ENCODE data around the gene FA2H.
"Not testable (repeated sequence)": the region's sequence is repeated elsewhere in the genome, so short reads cannot be mapped to it uniquely, and the experiment has no call there.

FA2H gene

DNA sequence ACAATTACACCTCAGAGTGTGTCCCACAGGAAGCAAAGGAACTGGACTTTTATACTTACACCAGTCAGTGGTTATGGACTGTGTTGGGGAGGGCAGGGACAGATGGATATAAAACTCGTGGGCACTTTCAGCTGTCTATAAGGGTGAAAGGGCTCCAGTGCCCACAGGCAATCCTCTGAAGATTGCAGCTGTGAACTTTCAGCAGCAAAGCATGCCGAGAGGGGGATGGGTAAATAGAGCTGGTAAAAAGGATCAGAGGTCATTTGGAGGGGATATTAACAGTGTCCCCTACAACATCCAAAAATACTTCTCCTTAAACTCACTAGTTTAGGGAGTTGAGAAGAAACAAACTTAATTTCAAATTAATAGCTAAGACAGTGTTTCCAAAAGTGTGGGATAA is 94.6 kb downstream of the FA2H start:
- DNase-seq = no peak
- ATAC-seq (replicated peaks) = no peak
- no peaks in the 10 kb centered on the region for H3K27me3 Mint-ChIP-seq
- no peak overlapping the region for H3K27ac Mint-ChIP-seq
- H3K36me3 Mint-ChIP-seq = peaks cover 8 to 14% of the 10 kb centered on the region in 2 donors
- peaks cover 10 to 18% of the 10 kb centered on the region in 2 donors for H3K4me1 Mint-ChIP-seq
- H3K9me3 Mint-ChIP-seq = no peaks in the 10 kb centered on the region
- H3K4me3 Mint-ChIP-seq = no peak overlapping the region

DNA sequence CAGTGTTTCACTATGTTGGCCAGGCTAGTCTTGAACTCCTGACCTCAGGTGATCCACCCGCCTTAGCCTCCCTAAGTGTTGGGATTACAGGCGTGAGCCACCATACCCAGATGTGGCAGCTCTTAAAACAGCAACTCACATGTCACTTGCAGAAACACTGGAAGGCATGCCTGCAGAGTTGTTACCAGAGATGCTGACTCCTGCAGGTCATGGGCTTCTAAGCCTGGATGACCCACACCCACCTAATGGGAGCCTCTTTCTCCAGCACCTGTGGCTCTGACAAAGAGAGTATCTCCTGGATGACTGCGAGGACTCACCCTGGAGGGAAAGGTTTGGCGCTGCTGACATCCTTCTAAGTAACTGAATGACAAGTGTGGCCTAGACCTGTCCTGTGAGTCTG is 96.8 kb downstream of the FA2H start:
- Mint-ChIP-seq H3K36me3 (peaks cover 8 to 18% of the 10 kb centered on the region in 2 donors), H3K9me3 (no peaks in the 10 kb centered on the region), H3K27me3 (no peaks in the 10 kb centered on the region), H3K4me1 (peaks cover 3% of the 10 kb centered on the region in 2 donors), H3K27ac (peak overlapping the region; percentile 59), H3K4me3 (no peak overlapping the region)
- DNase-seq (no peak), ATAC-seq (replicated peaks) (no peak)

DNA sequence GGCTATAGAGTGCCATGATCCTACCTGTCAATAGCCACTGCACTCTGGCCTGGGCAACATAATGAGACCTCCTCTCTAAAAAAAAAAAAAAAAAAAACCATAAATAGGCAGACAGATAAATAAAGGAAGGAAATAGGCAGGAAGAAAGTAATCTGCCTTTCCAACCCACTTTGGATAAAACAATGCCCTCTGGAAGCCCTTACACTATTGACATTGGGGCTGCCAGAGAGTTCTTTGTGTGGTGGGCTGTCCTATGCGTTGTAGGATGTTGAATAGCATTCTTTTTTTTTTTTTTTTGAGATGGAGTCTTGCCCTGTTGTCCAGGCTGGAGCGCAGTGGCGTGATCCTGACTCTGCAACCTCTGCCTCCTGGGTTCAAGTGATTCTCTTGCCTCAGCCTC is 100.7 kb downstream of the FA2H start:
- H3K4me1 Mint-ChIP-seq = no peaks in the 10 kb centered on the region
- ATAC-seq (replicated peaks) (no peak), DNase-seq (no peak)
- H3K27ac Mint-ChIP-seq = no peak overlapping the region
- no peaks in the 10 kb centered on the region for H3K9me3 Mint-ChIP-seq
- peaks cover 2 to 11% of the 10 kb centered on the region in 2 donors for H3K36me3 Mint-ChIP-seq
- H3K27me3 Mint-ChIP-seq = no peaks in the 10 kb centered on the region
- no peak overlapping the region for H3K4me3 Mint-ChIP-seq

DNA sequence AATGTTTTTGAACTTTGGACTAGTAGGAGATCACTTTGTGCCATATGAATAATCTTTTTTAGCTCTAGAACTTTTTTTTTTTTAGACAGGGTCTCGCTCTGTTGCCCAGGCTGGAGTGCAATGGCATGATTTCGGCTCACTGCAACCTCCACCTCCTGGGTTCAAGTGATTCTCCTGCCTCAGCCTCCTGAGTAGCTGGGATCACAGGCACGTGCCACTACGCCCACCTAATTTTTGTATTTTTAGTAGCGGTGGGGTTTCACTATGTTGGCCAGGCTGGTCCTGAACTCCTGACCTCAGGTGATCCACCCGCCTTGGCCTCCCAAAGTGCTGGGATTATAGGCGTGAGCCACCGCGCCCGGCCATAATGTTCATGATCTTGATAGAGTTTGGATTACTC is 105.7 kb downstream of the FA2H start:
- H3K27me3 Mint-ChIP-seq; H3K4me3 Mint-ChIP-seq; ATAC-seq (replicated peaks); H3K27ac Mint-ChIP-seq; DNase-seq; H3K9me3 Mint-ChIP-seq: not testable (repeated sequence)
- H3K36me3 Mint-ChIP-seq = peaks cover 9 to 20% of the 10 kb centered on the region in 2 donors
- peaks cover 11 to 18% of the 10 kb centered on the region in 2 donors for H3K4me1 Mint-ChIP-seq

DNA sequence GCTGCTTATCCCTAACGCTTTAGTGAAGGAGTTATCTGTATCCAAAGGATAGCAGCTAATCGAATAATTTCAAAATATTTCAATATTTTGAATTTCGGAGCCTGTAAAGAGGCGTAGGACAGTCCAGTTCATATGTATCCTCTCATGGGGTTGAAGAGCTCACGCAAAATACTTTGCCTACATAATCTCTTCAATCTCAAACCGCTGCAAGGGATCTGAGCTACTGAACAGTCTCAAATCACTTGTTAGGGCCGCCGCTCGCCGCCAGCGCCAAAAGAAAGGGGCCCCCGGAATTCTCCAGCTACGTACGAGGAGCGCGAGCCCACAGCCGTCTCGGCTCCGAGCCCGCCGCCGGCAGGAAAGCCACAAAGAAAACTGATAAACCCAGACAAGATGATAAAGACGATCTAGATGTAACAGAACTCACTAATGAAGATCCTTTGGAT is 107.3 kb downstream of the FA2H start:
- H3K4me3 Mint-ChIP-seq = peak overlapping the region; percentile 86 to 92
- peak in 1 of 2 donors; percentile 5 for ATAC-seq (replicated peaks)
- peaks cover 18 to 30% of the 10 kb centered on the region in 2 donors for H3K36me3 Mint-ChIP-seq
- DNase-seq = no peak
- H3K9me3 Mint-ChIP-seq = no peaks in the 10 kb centered on the region
- H3K4me1 Mint-ChIP-seq = peaks cover 19 to 31% of the 10 kb centered on the region in 2 donors
- peak overlapping the region; percentile 98 for H3K27ac Mint-ChIP-seq
- no peaks in the 10 kb centered on the region for H3K27me3 Mint-ChIP-seq

DNA sequence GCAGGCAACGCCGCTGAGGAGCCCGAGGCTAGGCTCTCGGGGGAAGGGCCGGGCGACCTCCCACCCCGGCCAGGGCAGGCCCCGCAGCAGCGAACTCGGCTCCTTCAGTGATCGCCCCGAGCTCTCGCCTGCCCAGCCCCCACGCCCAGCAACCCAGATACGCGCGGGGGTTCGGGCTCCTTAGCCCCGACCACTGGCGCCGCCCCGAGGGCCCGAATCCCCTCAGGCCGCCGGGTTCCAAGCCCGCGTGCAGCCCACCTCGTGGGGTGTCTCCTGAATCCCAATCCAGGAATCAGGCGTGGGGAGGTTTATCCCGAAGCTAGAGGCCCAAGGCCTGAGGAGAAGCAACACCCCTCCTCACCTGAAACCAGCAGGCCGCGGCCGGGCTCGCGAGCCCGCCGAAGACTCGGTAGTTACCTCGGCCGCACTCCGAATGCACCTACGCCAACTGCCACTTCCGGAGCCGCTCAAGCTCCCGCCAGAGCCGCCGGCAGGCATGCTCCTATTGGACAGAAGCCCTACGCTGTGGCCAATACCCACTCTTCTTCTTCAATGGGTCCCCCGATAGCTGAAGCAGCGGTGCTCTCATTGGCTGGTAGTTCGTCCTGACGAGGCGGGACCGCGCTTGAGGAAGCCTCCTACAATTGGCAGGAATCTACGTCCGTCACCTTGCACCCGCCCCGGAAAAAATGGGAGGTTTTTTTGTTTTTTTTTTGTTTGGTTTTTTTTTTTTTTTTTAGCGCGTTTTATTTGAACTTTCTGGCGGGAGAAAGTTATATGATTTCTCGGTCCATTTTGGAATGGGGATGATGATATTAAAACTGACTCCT is 108.0 kb downstream of the FA2H start, which contains the start of gene RFWD3:
RFWD3 (minus strand) TSS at position 453 of the 830 bp plus-strand sequence. CDS start 5,428 bp downstream, outside the sequence.
- ATAC-seq (replicated peaks) (peak; percentile 100), DNase-seq (peak; percentile 96)
- peaks cover 20 to 32% of the 10 kb centered on the region in 2 donors for H3K36me3 Mint-ChIP-seq
- no peaks in the 10 kb centered on the region for H3K27me3 Mint-ChIP-seq
- peak within 1 kb of the TSS; percentile 86 to 92 for H3K4me3 Mint-ChIP-seq
- H3K4me1 Mint-ChIP-seq = peaks cover 19 to 34% of the 10 kb centered on the region in 2 donors
- peak within 1 kb of the TSS; percentile 98 for H3K27ac Mint-ChIP-seq
- no peaks in the 10 kb centered on the region for H3K9me3 Mint-ChIP-seq

DNA sequence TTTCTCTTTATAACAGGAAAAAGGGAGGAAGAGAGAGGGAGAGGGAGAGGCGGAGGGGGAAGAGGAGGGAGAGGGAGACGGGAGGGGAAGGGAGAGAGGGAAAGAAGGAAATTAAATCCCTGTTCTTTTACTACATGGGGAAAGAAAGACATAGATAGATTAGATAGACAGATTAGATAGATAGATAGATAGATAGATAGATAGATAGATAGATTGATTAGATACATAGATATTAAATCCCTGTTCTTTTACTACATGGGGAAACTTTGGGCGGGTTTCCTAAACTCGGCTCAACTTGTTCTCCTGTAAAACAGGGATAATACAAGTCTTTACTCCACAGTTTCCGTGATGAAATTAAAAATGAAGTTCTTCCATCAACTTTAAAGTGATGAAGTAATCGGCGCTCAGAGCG is 108.6 kb downstream of the FA2H start:
- DNase-seq = no peak
- peak overlapping the region; percentile 98 for H3K27ac Mint-ChIP-seq
- peaks cover 21 to 37% of the 10 kb centered on the region in 2 donors for H3K4me1 Mint-ChIP-seq
- H3K27me3 Mint-ChIP-seq = no peaks in the 10 kb centered on the region
- peak overlapping the region; percentile 86 to 92 for H3K4me3 Mint-ChIP-seq
- peaks cover 22 to 34% of the 10 kb centered on the region in 2 donors for H3K36me3 Mint-ChIP-seq
- H3K9me3 Mint-ChIP-seq = no peaks in the 10 kb centered on the region
- ATAC-seq (replicated peaks) = no peak

All from stimulated activated naive B cell treated with anti-CD40 and anti-IgM and Interleukin-4, amounts not matched to agents 10 μg/mL and 1 μg/mL and 100 μg/mL, for 72 hours (primary cell).